ENCODE data around the gene MRPL34. TPM values are rescaled to one million over a fixed set of nuclear protein-coding genes. Genes with fewer than 3 reads are reported as not detected.

Gene MRPL34
- total and polyA plus RNA-seq, 8 donors = 32.2 to 91.9 (median 39.4) TPM

- ATAC-seq (no peak), DNase-seq (no peak)
- TF ChIP-seq CTCF (IDR thresholded peaks at IDR 0.05) = no peak
- H3K4me1 ChIP-seq = peaks cover 10 to 44% of the 10 kb centered on the region in 2 donors
- intact Hi-C loops (cut with DNase I) = no loop called here
- no peaks in the 10 kb centered on the region for H3K27me3 ChIP-seq
- no peak overlapping the region for H3K4me3 ChIP-seq
- H3K27ac ChIP-seq = no peak overlapping the region
- H3K36me3 ChIP-seq = peaks cover 0 to 58% of the 10 kb centered on the region in 2 donors
- no peaks in the 10 kb centered on the region for H3K9me3 ChIP-seq
Observed at GRCh38 chr19:17314007-17314593, 8.4 kb downstream of the MRPL34 start.

DNA sequence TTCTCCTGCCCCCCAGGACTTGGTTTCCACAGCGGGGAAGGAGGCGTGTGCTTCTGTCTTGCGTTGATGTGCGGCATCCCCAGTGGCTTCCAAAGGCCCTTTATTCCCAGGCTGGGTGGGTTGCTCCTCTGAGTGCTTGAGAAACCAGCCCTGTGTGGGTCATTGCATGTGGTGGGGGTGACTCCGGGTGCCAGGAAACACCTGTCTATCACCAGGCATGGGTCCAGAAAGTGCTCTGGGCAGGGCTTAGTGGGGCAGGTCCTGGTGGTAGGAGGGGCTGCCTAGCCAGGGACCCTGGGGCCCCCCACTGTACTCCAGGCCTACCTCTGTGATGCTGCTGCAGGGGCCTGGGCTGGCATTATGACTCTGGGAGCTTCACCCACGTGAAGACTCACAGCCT, 13.3 kb downstream of the MRPL34 start:
- ATAC-seq (no peak), DNase-seq (no peak)
- Histone ChIP-seq H3K9me3 (no peaks in the 10 kb centered on the region), H3K36me3 (peaks cover 0 to 79% of the 10 kb centered on the region in 2 donors), H3K4me1 (peaks cover 0 to 18% of the 10 kb centered on the region in 2 donors), H3K27me3 (peaks cover 0 to 2% of the 10 kb centered on the region in 2 donors), H3K27ac (no peak overlapping the region), H3K4me3 (no peak overlapping the region)
- no peak for TF ChIP-seq CTCF (IDR thresholded peaks at IDR 0.05)
- intact Hi-C loops (cut with DNase I) = no loop called here

- Histone ChIP-seq H3K27ac (no peak overlapping the region), H3K9me3 (no peaks in the 10 kb centered on the region), H3K27me3 (peaks cover 0 to 5% of the 10 kb centered on the region in 2 donors), H3K4me3 (no peak overlapping the region), H3K36me3 (peaks cover 0 to 73% of the 10 kb centered on the region in 2 donors), H3K4me1 (peaks cover 0 to 23% of the 10 kb centered on the region in 2 donors)
- ATAC-seq = no peak
- intact Hi-C loops (cut with DNase I) = no loop called here
- DNase-seq = no peak
- TF ChIP-seq CTCF (IDR thresholded peaks at IDR 0.05) = no peak
Observed at GRCh38 chr19:17319473-17320238, 14.0 kb downstream of the MRPL34 start.

DNA sequence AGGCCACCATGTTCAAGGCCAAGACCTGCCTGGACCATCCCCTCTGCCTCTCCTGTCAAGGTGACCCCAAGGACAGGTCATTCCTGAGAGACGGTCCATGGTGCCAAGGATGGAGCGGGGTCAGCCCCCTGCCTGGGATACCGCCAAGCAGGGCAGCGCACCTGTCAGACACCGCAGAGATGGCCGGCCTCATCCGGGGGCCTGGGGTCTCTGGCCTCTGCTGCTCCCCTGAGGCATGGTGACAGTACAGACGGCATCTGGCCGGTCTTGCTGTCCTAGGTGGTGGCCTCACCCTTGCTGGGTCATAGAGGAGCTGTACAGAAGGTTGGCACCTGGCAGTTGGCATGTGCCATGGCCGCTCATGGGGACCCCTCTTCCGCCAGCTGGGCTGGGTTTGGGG, 14.8 kb downstream of the MRPL34 start:
- H3K36me3 ChIP-seq = peaks cover 0 to 73% of the 10 kb centered on the region in 2 donors
- peaks cover 0 to 23% of the 10 kb centered on the region in 2 donors for H3K4me1 ChIP-seq
- peaks cover 0 to 5% of the 10 kb centered on the region in 2 donors for H3K27me3 ChIP-seq
- DNase-seq = no peak
- H3K4me3 ChIP-seq = no peak overlapping the region
- no peak overlapping the region for H3K27ac ChIP-seq
- no peak for TF ChIP-seq CTCF (IDR thresholded peaks at IDR 0.05)
- intact Hi-C loops (cut with DNase I) = no loop called here
- ATAC-seq = no peak
- H3K9me3 ChIP-seq = no peaks in the 10 kb centered on the region

DNA sequence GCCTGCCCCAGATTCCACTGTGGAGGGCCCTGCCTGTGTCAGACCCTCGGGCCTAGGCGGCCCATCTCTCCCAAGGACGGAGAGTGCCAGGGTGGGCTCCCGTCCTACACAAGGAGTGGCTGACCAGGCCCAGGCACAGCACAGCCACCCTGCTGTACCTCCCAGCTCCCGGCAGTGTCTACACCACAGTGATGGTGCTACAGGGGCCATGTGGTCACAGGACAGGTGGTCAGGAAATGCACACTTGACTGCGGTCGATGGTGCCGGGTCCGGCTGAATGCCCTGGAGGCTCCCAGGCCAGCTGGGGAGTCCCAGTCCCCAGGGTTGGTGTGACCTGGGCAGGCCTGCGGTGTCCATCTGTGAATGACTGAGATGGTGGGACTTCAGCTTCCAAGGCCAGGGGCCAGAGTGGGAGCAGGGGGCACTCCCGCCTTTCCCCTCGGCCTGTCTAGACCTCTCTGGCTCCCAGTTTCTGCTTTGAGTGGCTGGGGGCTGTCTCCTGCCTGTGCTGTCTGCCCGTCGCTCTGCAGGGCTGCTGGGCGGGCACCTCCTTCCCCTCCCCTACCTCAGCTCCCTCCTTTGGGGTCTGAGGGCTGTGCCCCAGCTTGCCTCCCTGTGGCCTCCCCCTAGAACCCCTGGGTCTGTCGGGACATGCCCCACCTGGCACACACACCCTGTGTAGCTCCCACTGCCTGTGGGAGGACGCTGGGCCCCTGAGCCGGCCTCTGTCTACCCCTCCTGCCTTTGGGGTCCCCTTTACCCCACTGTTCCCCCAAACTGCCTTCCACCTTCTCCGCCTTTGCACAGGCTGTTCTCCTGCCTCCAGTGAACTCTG, 16.2 kb downstream of the MRPL34 start:
- no peak overlapping the region for H3K27ac ChIP-seq
- H3K4me3 ChIP-seq = no peak overlapping the region
- H3K4me1 ChIP-seq = peaks cover 0 to 20% of the 10 kb centered on the region in 2 donors
- no peak for DNase-seq
- TF ChIP-seq CTCF (IDR thresholded peaks at IDR 0.05) = no peak
- H3K36me3 ChIP-seq = peaks cover 0 to 59% of the 10 kb centered on the region in 2 donors
- intact Hi-C loops (cut with DNase I) = no loop called here
- no peaks in the 10 kb centered on the region for H3K9me3 ChIP-seq
- peaks cover 0 to 5% of the 10 kb centered on the region in 2 donors for H3K27me3 ChIP-seq
- no peak for ATAC-seq

Data from left lung (tissue), 10 donors.